GM21825 (cell line): ENCODE measurements around the gene ZFAND2B.
"Not testable (repeated sequence)": the region's sequence is repeated elsewhere in the genome, so short reads cannot be mapped to it uniquely, and the experiment has no call there.

Source experiments
- ATAC-seq: cut with Tn5 transposase; IDR thresholded peaks from one replicate; pipeline ENCODE4 v1.9.1; 2021; ENCODE audit warnings: mild to moderate bottlenecking, moderate library complexity; ENCODE audit not compliant: unreplicated experiment

Gene ZFAND2B

GRCh38 chr2:219175928-219176817 lies 30.4 kb upstream of the ZFAND2B start:
- peak; percentile 24 for ATAC-seq

- peak; percentile 62 for ATAC-seq
Measured at GRCh38 chr2:219176818-219177551, 29.6 kb upstream of the ZFAND2B start, which contains the start of gene CNPPD1. CNPPD1 (minus strand) TSS chr2:219176925; CDS start chr2:219176828, 97 bp downstream.

DNA sequence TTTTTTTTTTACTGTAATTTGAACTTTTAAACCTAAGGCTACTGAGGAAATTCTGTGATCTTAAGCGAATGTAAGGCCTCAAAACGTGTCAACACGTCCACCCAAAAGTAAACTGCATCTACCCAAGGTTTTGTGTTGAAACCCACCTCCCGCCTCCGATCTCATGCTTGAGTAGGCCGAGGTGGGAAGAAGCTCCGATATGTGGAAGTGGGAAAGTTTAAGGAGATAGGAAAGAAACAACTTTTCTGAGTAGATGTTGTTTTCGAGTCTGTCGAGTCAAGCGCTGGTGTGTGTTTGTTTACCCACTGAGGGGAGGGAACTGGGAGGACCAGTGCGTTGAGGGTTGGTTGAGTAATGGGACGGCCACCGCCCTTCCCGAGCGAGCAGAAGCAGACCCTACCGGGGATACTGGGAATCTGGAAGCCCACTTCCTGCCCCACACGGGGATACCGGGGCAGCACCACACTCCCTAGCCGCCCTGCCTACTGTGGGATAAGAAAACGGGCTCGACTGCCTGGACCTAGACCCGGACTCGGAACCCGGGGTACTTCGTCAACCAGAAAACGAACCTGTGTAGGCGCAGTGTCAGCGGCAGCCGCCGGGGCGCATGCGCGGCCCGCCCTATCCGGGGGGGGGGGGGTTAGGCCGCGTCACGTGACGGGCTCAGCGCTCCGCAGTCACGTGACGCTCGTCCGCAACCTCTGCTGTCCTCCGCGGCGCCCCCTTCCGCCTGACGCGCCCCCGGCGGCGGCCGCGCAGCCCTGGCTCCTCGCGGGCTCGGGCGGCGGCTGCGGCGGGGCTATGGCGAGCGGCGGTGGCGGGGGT lies 28.8 kb upstream of the ZFAND2B start, which contains the start of gene RETREG2:
Gene RETREG2 (plus strand): TSS at position 724 of the 825 bp plus-strand sequence. CDS start 78 bp downstream, at position 802.
- peak; percentile 37 for ATAC-seq

- peak; percentile 15 for ATAC-seq
Measured at GRCh38 chr2:219178377-219179175, 28.0 kb upstream of the ZFAND2B start.

- no peak for ATAC-seq
Measured at GRCh38 chr2:219179601-219180465, 26.7 kb upstream of the ZFAND2B start.

DNA sequence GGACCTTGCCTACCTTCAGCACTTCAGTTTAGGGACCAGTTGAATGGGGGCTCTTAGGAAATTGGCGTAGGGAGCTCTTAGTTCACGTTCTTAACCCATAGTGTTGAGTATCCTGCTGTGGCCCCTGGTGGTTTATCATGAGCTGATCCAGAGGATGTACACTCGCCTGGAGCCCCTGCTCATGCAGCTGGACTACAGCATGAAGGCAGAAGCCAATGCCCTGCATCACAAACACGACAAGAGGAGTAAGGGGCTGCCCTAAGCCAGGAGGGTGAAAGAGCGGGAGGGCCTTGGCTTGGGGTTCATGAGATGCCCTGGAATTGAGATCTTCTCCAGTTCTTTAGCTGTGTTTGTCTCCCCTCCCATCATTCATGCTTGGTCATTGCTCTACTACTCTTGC lies 25.6 kb upstream of the ZFAND2B start:
- no peak for ATAC-seq

GRCh38 chr2:219181531-219181930 lies 25.1 kb upstream of the ZFAND2B start:
- no peak for ATAC-seq

DNA sequence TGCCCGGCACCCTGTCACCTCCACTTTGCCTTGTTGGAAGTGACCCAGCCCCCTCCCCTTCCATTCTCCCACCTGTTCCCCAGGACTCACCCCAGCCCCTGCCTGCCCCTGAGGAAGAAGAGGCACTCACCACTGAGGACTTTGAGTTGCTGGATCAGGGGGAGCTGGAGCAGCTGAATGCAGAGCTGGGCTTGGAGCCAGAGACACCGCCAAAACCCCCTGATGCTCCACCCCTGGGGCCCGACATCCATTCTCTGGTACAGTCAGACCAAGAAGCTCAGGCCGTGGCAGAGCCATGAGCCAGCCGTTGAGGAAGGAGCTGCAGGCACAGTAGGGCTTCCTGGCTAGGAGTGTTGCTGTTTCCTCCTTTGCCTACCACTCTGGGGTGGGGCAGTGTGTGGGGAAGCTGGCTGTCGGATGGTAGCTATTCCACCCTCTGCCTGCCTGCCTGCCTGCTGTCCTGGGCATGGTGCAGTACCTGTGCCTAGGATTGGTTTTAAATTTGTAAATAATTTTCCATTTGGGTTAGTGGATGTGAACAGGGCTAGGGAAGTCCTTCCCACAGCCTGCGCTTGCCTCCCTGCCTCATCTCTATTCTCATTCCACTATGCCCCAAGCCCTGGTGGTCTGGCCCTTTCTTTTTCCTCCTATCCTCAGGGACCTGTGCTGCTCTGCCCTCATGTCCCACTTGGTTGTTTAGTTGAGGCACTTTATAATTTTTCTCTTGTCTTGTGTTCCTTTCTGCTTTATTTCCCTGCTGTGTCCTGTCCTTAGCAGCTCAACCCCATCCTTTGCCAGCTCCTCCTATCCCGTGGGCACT lies 24.0 kb upstream of the ZFAND2B start:
- ATAC-seq = no peak

GRCh38 chr2:219183151-219183772 lies 23.3 kb upstream of the ZFAND2B start:
- ATAC-seq = no peak

- no peak for ATAC-seq
Measured at GRCh38 chr2:219184121-219184520, 22.5 kb upstream of the ZFAND2B start.

DNA sequence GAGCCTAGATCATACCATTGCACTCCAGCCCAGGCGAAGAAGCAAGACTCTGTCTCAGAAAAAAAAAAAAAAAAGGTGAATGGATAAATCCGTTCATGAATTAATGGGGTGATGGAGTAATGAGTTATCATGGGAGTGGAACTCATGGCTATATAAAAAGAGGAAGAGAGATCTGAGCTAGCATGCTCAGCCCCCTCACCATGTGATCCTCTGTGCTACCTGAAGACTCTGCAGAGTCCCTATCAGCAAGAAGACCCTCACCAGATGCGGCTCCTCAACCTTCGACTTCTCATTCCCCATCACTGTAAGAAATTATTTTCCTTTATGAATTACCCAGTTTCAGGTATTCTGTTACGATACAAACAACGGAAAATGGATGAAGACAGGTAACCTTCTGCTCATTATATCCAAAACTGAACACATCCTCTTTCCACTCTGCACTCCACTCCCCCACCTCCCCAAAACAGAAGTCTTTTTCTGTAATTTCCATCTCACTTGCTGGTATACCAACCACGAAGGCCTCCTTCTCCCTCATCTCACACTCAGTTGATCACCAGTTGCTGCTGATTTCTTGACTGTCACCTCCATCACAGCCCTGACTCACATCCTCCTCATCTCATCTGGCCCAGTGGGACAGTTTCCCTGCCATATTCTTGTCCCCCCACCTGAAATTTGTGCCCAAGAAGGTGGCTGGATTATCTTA lies 19.7 kb upstream of the ZFAND2B start:
- ATAC-seq = no peak

DNA sequence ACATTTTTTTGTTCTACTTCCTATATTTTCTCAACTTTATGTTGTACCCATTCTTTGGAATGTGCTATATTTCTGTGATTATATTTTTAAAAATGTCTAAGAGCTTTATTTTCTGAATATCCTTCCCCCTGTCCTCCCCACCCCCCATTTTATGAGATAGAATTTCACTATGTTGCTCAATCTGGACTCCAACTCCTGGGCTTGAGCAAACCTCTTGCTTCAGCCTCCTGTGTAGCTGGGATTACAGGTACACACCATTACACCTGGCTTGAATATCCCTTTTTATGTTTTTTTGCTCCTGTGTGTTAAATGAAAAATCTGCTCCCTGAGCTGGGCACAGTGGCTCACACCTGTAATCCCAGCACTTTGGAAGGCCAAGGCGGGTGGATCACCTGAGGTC lies 9.2 kb upstream of the ZFAND2B start:
- ATAC-seq = no peak

- no peak for ATAC-seq
Measured at GRCh38 chr2:219198974-219199373, 7.6 kb upstream of the ZFAND2B start.

GRCh38 chr2:219199470-219200211 lies 6.9 kb upstream of the ZFAND2B start:
- no peak for ATAC-seq

DNA sequence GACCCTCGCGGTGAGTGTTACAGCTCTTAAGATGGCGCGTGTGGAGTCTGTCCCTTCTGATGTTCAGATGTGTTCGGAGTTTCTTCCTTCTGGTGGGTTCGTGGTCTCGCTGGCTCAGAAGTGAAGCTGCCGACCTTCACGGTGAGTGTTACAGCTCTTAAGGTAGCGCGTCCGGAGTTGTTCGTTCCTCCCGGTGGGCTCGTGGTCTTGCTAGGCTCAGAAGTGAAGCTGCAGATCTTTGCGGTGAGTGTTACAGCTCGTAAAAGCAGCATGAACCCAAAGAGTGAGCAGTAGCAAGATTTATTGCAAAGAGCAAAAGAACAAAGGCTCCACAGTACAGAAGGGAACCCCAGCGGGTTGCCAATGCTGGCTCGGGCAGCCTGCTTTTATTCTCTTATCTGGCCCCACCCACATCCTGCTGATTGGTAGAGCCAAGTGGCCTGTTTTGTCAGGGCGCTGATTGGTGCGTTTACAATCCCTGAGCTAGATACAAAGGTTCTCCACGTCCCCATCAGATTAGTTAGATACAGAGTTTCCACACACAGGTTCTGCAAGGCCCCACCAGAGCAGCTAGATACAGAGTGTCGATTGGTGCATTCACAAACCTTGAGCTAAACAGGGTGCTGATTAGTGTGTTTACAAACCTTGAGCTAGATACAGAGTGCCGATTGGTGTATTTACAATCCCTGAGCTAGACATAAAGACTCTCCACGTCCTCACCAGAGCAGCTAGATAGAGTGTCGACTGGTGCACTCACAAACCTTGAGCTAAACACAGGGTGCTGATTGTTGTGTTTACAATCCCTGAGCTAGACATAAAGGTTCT lies 5.9 kb upstream of the ZFAND2B start:
- not testable (repeated sequence) for ATAC-seq

- not testable (repeated sequence) for ATAC-seq
Measured at GRCh38 chr2:219201331-219201730, 5.3 kb upstream of the ZFAND2B start.
